BE2C (cell line): ENCODE data around the gene TDP1.

Source experiments
- DNase-seq: peaks from one replicate; pipeline ENCODE4 v3.0.0-alpha.2; 2020
- H3K27me3 ChIP-seq: fragments of 250-450 bp; sonication (Bioruptor Pico); 2 replicates; pipeline ENCODE4 v1.5.1; 2020; ENCODE audit warnings: mild to moderate bottlenecking
- H3K36me3 ChIP-seq: fragments of 250-450 bp; sonication (Bioruptor Pico); 2 replicates; pipeline ENCODE4 v1.5.1; 2020; ENCODE audit warnings: mild to moderate bottlenecking
- H3K4me1 ChIP-seq: fragments of 250-450 bp; sonication (Bioruptor Pico); 2 replicates; pipeline ENCODE4 v1.5.1; 2020
- H3K4me3 ChIP-seq: 2 replicates; pipeline ENCODE4 v1.5.1; 2011; ENCODE audit warnings: low read depth, low read length
- H3K9me3 ChIP-seq: fragments of 250-450 bp; sonication (Bioruptor Pico); 2 replicates; pipeline ENCODE4 v1.5.1; 2020
- TF ChIP-seq, protein P1 (sequence below): IDR thresholded peaks from 2 replicates; pipeline ENCODE4 v1.5.1; 2012; ENCODE audit warnings: mild to moderate bottlenecking, low read depth, low read length

The TDP1 gene

DNA sequence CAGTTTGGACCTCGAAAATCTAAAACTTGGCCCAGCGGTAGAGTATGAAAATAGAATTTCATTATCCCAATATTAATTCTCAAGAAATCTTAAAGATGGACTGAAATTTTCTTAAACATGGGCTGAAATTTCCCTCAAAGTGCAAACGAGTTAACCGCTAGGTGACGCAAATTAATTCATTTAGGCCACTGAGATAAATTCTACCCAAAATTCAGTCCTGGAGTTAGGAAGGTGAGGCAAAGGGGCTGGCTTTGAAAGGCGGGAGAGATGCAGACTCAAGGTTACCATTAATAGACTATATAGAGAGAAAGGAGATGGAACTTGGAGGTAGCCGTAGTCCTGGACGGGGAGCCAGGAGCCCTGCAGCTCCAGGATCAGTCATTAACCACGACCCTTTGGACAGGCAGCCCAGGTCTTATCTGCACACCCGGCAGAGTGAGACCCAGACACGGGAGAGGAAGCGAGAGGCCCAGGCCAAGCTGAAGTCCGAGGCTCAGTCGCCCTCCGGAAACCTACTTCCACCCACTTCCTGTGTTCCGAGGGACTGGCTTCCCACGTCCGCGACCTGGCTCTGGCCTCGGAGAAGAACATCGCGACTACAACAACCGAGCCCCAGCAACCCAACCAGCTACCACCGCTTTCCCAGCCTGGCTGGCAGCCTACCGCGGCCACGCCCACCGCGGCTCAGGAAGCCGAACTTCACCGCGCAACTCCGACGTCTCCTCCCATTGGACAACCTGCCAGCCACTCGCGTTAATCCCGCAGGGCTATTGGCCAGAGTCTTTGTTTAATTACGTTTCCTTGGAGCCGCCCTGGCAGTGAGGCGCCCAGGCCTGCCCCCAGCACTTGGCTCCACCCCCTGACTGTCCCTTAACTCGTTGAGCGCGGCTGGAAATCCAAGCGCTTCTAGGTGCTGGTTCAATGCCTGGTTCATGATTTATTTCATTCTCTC, 1.4 kb upstream of the TDP1 start, which contains the start of gene EFCAB11:
Gene EFCAB11, minus strand, starts transcription at position 661 of the 952 bp plus-strand sequence. Its CDS starts 70 bp downstream, at position 591.
- peak within 1 kb of the TSS; percentile 84 for H3K4me3 ChIP-seq
- H3K9me3 ChIP-seq: no peaks in the 10 kb centered on the region
- peaks cover 8% of the 10 kb centered on the region for H3K36me3 ChIP-seq
- TF ChIP-seq, protein P1, sequence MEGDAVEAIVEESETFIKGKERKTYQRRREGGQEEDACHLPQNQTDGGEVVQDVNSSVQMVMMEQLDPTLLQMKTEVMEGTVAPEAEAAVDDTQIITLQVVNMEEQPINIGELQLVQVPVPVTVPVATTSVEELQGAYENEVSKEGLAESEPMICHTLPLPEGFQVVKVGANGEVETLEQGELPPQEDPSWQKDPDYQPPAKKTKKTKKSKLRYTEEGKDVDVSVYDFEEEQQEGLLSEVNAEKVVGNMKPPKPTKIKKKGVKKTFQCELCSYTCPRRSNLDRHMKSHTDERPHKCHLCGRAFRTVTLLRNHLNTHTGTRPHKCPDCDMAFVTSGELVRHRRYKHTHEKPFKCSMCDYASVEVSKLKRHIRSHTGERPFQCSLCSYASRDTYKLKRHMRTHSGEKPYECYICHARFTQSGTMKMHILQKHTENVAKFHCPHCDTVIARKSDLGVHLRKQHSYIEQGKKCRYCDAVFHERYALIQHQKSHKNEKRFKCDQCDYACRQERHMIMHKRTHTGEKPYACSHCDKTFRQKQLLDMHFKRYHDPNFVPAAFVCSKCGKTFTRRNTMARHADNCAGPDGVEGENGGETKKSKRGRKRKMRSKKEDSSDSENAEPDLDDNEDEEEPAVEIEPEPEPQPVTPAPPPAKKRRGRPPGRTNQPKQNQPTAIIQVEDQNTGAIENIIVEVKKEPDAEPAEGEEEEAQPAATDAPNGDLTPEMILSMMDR: peak; percentile 29
- no peaks in the 10 kb centered on the region for H3K27me3 ChIP-seq
- H3K4me1 ChIP-seq: peaks cover 3% of the 10 kb centered on the region; the same call in 1 of the 2 replicates
- peak; percentile 98 for DNase-seq

DNA sequence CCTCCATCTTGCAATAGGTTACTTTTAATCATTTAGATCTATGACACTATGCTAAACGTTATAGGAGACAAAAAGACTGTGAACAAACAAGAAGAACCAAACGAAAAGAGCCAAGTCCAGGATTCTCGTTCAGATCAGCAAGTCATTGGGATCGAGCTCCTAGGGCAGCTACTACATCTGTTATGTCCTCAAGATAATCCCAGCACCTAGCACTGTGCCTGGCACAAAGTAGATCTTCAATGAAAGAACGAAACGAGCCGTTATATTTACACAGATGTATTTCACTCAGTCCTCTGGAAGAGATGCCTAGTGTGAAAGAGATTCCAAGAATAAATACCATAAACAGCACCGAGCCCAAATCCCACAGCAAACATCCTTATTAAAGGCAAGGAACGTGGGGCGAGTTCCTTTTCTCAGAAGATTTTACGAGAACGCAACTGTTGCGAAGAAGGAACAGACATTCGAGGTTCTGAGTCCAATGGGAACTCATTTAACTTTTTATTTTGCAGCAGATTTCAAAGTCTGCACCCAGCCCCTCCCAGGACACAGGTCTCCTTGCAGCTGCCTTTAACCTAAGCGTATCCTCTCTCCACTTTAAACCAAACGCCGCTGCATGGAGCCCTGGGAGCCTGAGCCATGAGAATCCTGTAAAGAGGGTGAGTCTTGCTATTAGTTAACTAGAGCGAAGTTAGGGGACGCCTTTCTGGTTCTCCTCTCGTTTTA, 544 bp upstream of the TDP1 start:
- Histone ChIP-seq H3K36me3 (peaks cover 8% of the 10 kb centered on the region), H3K9me3 (no peaks in the 10 kb centered on the region), H3K4me3 (peak overlapping the region; percentile 84), H3K4me1 (peaks cover 3% of the 10 kb centered on the region; the same call in 1 of the 2 replicates), H3K27me3 (no peaks in the 10 kb centered on the region)
- no peak for DNase-seq
- TF ChIP-seq, protein P1: no peak

DNA sequence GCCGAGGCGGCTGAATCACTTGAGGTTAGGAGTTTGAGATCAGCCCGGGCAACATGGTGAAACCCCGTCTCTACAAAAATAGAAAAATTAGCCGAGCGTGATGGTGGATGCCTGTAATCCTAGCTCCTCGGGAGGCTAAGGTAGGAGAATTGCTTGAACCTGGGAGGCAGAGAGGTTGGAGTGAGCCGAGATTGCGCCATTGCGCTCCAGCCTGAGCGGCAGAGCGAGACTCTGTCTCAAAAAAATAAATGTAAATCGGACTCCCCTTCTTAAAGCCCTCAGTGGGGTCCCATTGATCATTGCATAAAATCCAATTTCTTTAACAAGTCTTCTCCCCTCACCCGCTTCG, 908 bp downstream of the TDP1 start:
- Histone ChIP-seq H3K27me3 (no peaks in the 10 kb centered on the region), H3K36me3 (peaks cover 8% of the 10 kb centered on the region), H3K9me3 (no peaks in the 10 kb centered on the region), H3K4me1 (peaks cover 3% of the 10 kb centered on the region; the same call in 1 of the 2 replicates), H3K4me3 (peak overlapping the region; percentile 84)
- no peak for DNase-seq
- TF ChIP-seq, protein P1: no peak

DNA sequence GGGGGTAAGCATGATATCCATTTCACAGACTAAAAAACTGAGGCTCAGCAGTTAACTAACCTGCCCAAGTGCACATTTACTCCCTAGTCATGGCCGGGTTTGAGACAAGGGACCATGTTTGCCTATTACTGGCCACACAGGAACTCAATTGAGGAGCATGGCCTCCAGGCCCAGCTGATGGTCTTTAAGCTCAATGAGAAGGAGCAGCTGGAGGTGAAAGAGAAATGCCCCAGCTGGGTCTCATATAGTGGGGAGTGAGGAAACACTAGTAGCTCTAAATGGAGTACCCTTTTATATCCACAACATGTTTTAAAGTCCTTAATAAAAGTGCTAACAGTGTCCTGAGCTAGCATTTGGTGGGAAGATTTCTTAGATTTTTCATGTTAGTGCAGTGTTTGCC, 1.6 kb downstream of the TDP1 start:
- peak overlapping the region; percentile 84; the same call in 1 of the 2 replicates for H3K4me3 ChIP-seq
- H3K27me3 ChIP-seq: no peaks in the 10 kb centered on the region
- H3K36me3 ChIP-seq: peaks cover 8% of the 10 kb centered on the region
- TF ChIP-seq, protein P1: no peak
- H3K9me3 ChIP-seq: no peaks in the 10 kb centered on the region
- H3K4me1 ChIP-seq: peaks cover 3% of the 10 kb centered on the region; the same call in 1 of the 2 replicates
- DNase-seq: no peak

DNA sequence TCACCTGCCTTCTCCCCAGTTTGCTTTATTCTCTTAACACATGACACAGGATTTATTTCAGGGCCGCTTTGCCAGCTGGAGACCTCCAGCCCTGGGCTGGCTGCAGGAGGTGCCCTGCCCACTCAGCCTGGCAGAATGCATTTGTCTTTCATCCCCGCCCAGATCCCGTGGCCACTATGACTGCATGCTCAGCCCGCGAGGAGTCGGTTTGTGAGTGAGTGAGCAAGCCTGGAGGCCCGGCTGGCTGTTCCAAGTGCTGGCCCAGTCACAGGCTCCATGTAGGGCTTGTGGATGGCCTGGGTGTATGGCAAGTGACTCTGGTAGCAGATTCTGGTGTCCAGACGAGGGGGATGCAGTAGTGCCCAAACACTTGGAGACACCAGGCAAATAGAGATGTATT, 2.1 kb downstream of the TDP1 start:
- no peak for DNase-seq
- H3K4me3 ChIP-seq: no peak overlapping the region
- no peaks in the 10 kb centered on the region for H3K9me3 ChIP-seq
- H3K36me3 ChIP-seq: peaks cover 8% of the 10 kb centered on the region
- H3K27me3 ChIP-seq: no peaks in the 10 kb centered on the region
- TF ChIP-seq, protein P1: no peak
- H3K4me1 ChIP-seq: peaks cover 3% of the 10 kb centered on the region; the same call in 1 of the 2 replicates
